B cell (primary cell): Measurements from ENCODE around the gene LUC7L. TPM values are rescaled to one million over a fixed set of nuclear protein-coding genes. Genes with fewer than 3 reads are reported as not detected.

ENCODE experiments used
- ATAC-seq: fragments of 200-7000 bp; cut with Tn5 transposase; one replicate; pipeline ENCODE4 v1.10.0; 2021; ENCODE audit warnings: low read depth, mild to moderate bottlenecking, moderate number of reproducible peaks, moderate library complexity
- CTCF ChIA-PET: fragments of 350-600 bp; sonication (Branson Sonifier 250); formaldehyde crosslinking; loops from one replicate; lab custom pipeline; 2021; ENCODE audit warnings: antibody characterized with exemption, inconsistent platforms; lab: Charles Lee
- POLR2A ChIA-PET: fragments of 350-600 bp; sonication (Branson Sonifier 250); formaldehyde crosslinking; loops from one replicate; lab custom pipeline; 2021; ENCODE audit warnings: antibody characterized with exemption; lab: Charles Lee
- DNase-seq: peaks from one replicate; pipeline ENCODE4 v3.0.0; 2013
- H2AFZ ChIP-seq: 2 replicates; pipeline ENCODE4 v1.6.1; 2012; ENCODE audit warnings: mild to moderate bottlenecking, low read depth, low read length; ENCODE audit not compliant: insufficient read depth, poor library complexity, severe bottlenecking
- H3K27ac ChIP-seq, 2 donors: 1 replicate in 1 of 2; 2 replicates in 1 of 2; pipeline ENCODE4 v1.5.1; 2012 to 2013; ENCODE audit warnings: low read length in 2 of 2, mild to moderate bottlenecking in 2 of 2, moderate library complexity in 1 of 2
- H3K27me3 ChIP-seq, 4 experiments: fragments of 200-600 bp in 1 of 4; sonication (generic) in 1 of 4; replicated peaks in 1 of 4; 1 replicate in 2 of 4; 2 replicates in 2 of 4; pipeline versions ENCODE4 v1.6.1 to v1.7.0; 2013 to 2016; ENCODE audit warnings: low read length in 3 of 4, mild to moderate bottlenecking in 2 of 4, mixed read lengths in 1 of 4, moderate library complexity in 1 of 4; ENCODE audit not compliant: insufficient read depth in 4 of 4, control insufficient read depth in 3 of 4; ENCODE audit errors: control extremely low read depth in 1 of 4
- H3K36me3 ChIP-seq, 2 experiments: replicated peaks in 1 of 2; 1 replicate in 1 of 2; 2 replicates in 1 of 2; pipeline versions ENCODE4 v1.6.1 to v1.7.1; 2013; ENCODE audit warnings: low read length in 1 of 2; ENCODE audit not compliant: insufficient read depth in 2 of 2, control insufficient read depth in 1 of 2; ENCODE audit errors: control extremely low read depth in 1 of 2, extremely low read depth in 1 of 2
- H3K4me1 ChIP-seq, 2 donors: fragments of 200-600 bp in 1 of 2; sonication (generic) in 1 of 2; 1 replicate in 1 of 2; 2 replicates in 1 of 2; pipeline versions ENCODE4 v1.5.1 to v1.6.1; 2013 to 2017; ENCODE audit warnings: low read length in 2 of 2; ENCODE audit not compliant: control insufficient read depth in 2 of 2, insufficient read depth in 2 of 2
- H3K4me2 ChIP-seq: replicated peaks from 2 replicates; pipeline ENCODE3; 2012; ENCODE audit warnings: mild to moderate bottlenecking, low read depth, low read length; ENCODE audit not compliant: poor library complexity, severe bottlenecking
- H3K4me3 ChIP-seq, 5 experiments: fragments of 200-600 bp in 1 of 5; sonication (generic) in 1 of 5; 1 replicate in 3 of 5; 2 replicates in 2 of 5; pipeline versions ENCODE4 v1.5.1 to v1.7.0; 2011 to 2016; ENCODE audit warnings: low read length in 4 of 5, mild to moderate bottlenecking in 4 of 5, low read depth in 2 of 5, control low read depth in 1 of 5, moderate library complexity in 1 of 5; ENCODE audit not compliant: insufficient read depth in 1 of 5; ENCODE audit errors: control extremely low read depth in 1 of 5, extremely low read depth in 1 of 5
- H3K79me2 ChIP-seq: fragments of 200-600 bp; sonication (generic); one replicate; pipeline ENCODE4 v1.6.0; 2016; ENCODE audit warnings: low read length; ENCODE audit not compliant: control insufficient read depth, insufficient read depth
- H3K9ac ChIP-seq: fragments of 200-600 bp; sonication (generic); 2 replicates; pipeline ENCODE4 v1.6.1; 2017; ENCODE audit warnings: mild to moderate bottlenecking, low read length, moderate library complexity
- H3K9me3 ChIP-seq, 3 donors: one replicate each; pipeline versions ENCODE4 v1.6.1 to v1.7.1; 2013; ENCODE audit warnings: low read length in 2 of 3; ENCODE audit not compliant: control insufficient read depth in 2 of 3, insufficient read depth in 1 of 3; ENCODE audit errors: control extremely low read depth in 1 of 3
- H4K20me1 ChIP-seq: 2 replicates; pipeline ENCODE4 v1.6.0; 2012; ENCODE audit warnings: mild to moderate bottlenecking, low read length; ENCODE audit not compliant: insufficient read depth, control insufficient read depth, poor library complexity, severe bottlenecking
- H3K27ac Mint-ChIP-seq: one replicate; pipeline ENCODE4 v1.8.0; 2021; ENCODE audit warnings: mixed read lengths
- H3K27me3 Mint-ChIP-seq: one replicate; pipeline ENCODE4 v1.8.0; 2021; ENCODE audit warnings: mixed read lengths
- H3K4me1 Mint-ChIP-seq: one replicate; pipeline ENCODE4 v1.8.0; 2021; ENCODE audit warnings: mixed read lengths
- H3K4me3 Mint-ChIP-seq: one replicate; pipeline ENCODE4 v1.8.0; 2021; ENCODE audit warnings: mixed read lengths
- H3K9me3 Mint-ChIP-seq: one replicate; pipeline ENCODE4 v1.8.0; 2022; ENCODE audit warnings: mixed read lengths; ENCODE audit not compliant: insufficient read depth
- CTCF ChIP-seq: fragments of 200-600 bp; IDR thresholded peaks from one replicate; pipeline ENCODE4 v1.8.0; 2022; ENCODE audit warnings: antibody characterized with exemption, mild to moderate bottlenecking
- EZH2 ChIP-seq: IDR thresholded peaks from 2 replicates; pipeline ENCODE4 v1.6.1; 2012; ENCODE audit warnings: borderline replicate concordance, low read depth, mild to moderate bottlenecking, moderate library complexity, low read length; ENCODE audit not compliant: insufficient read depth, poor library complexity, severe bottlenecking
- WGBS: methylation state at CpG from one replicate; pipeline ENCODE4 v1.1.5; 2013; ENCODE audit warnings: missing lambda C conversion rate; ENCODE audit not compliant: insufficient coverage; 5-methylcytosine and 5-hydroxymethylcytosine counted together
- intact Hi-C: fragments of 100-400 bp; cut with micrococcal nuclease; formaldehyde crosslinking; loops from one replicate; pipeline ENCODE4 v1.10.0; 2022
- polyA plus RNA-seq: library from polyadenylated mRNA; depleted of rRNA; stranded (reverse); fragments of >200 nt; gene quantifications from 2 replicates; pipeline ENCODE4 v1.2.3, GENCODE V29; 2012
- total RNA-seq, 2 donors: library from RNA; stranded (reverse); fragments of 120-200 nt in 1 of 2; gene quantifications; 1 replicate in 1 of 2; 2 replicates in 1 of 2; pipeline versions ENCODE4 v1.2.3 to v1.2.4, GENCODE V29; 2013 to 2022

LUC7L gene
- total and polyA plus RNA-seq, 2 donors (not counting 1 experiment from before 2014, with no cell fraction given), result 148 to 181 TPM

GRCh38 chr16:167122-167690 is 62.0 kb downstream of the LUC7L start:
- H3K27me3 Mint-ChIP-seq, result peaks cover 45% of the 10 kb centered on the region
- no peak overlapping the region for H3K27ac ChIP-seq
- H4K20me1 ChIP-seq, result no peaks in the 10 kb centered on the region
- ATAC-seq (no peak), DNase-seq (no peak)
- CTCF ChIA-PET, result no interaction called here
- H3K79me2 ChIP-seq, result no peaks in the 10 kb centered on the region
- H2AFZ ChIP-seq, result no peak overlapping the region
- no peak overlapping the region for H3K4me2 ChIP-seq
- peaks cover 0 to 61% (median 21%) of the 10 kb centered on the region in 4 experiments for H3K27me3 ChIP-seq
- TF ChIP-seq EZH2 (no peak), CTCF (no peak)
- no peak overlapping the region for H3K27ac Mint-ChIP-seq
- no peaks in the 10 kb centered on the region for H3K36me3 ChIP-seq
- WGBS, result 17% methylated on average over 7 of the region's 11 CpGs
- H3K9ac ChIP-seq, result no peak overlapping the region
- H3K4me1 Mint-ChIP-seq, result peaks cover 18% of the 10 kb centered on the region
- peak overlapping the region; percentile 59 for H3K4me3 Mint-ChIP-seq
- peaks cover 18 to 23% of the 10 kb centered on the region in 2 donors for H3K4me1 ChIP-seq
- intact Hi-C loops, result no loop called here
- POLR2A ChIA-PET, result no interaction called here
- no peaks in the 10 kb centered on the region for H3K9me3 Mint-ChIP-seq
- H3K4me3 ChIP-seq, result no peak overlapping the region
- H3K9me3 ChIP-seq, result peaks cover 0 to 13% (median 0%) of the 10 kb centered on the region in 3 donors

- H3K36me3 ChIP-seq, result no peaks in the 10 kb centered on the region
- no peak overlapping the region for H2AFZ ChIP-seq
- H3K27ac ChIP-seq, result no peak overlapping the region
- POLR2A ChIA-PET, result interaction anchor here (0.7 kb wide), 1 partner anchor 29 kb away, joined by 3 read pairs; no protein-coding TSS in a partner anchor
- Mint-ChIP-seq H3K27ac (no peak overlapping the region), H3K9me3 (no peaks in the 10 kb centered on the region), H3K4me1 (peaks cover 15% of the 10 kb centered on the region), H3K4me3 (peak overlapping the region; percentile 59), H3K27me3 (peaks cover 45% of the 10 kb centered on the region)
- ATAC-seq (no peak), DNase-seq (no peak)
- peak overlapping the region; percentile 78 for H3K4me2 ChIP-seq
- CTCF ChIA-PET, result no interaction called here
- H3K79me2 ChIP-seq, result no peaks in the 10 kb centered on the region
- WGBS, result 6% methylated on average over 39 of the region's 45 CpGs
- peak overlapping the region in 1 of 5 experiments; percentile 32 for H3K4me3 ChIP-seq
- no peak overlapping the region for H3K9ac ChIP-seq
- H3K27me3 ChIP-seq, result peaks cover 0 to 59% (median 21%) of the 10 kb centered on the region in 4 experiments
- TF ChIP-seq CTCF, result no peak
- TF ChIP-seq EZH2, result no peak
- intact Hi-C loops, result no loop called here
- H3K9me3 ChIP-seq, result peaks cover 0 to 13% (median 0%) of the 10 kb centered on the region in 3 donors
- peaks cover 18 to 23% of the 10 kb centered on the region in 2 donors for H3K4me1 ChIP-seq
- no peaks in the 10 kb centered on the region for H4K20me1 ChIP-seq
These were observed 62.7 kb downstream of the LUC7L start for GRCh38 chr16:166375-167121.
